Suppressor macrophage (primary cell): Measurements from ENCODE around the gene GNPTAB.

ENCODE experiments used
- DNase-seq, 4 experiments: peaks; one replicate each; pipeline ENCODE4 v3.0.0-alpha.2; 2020 to 2022

GNPTAB gene

DNA sequence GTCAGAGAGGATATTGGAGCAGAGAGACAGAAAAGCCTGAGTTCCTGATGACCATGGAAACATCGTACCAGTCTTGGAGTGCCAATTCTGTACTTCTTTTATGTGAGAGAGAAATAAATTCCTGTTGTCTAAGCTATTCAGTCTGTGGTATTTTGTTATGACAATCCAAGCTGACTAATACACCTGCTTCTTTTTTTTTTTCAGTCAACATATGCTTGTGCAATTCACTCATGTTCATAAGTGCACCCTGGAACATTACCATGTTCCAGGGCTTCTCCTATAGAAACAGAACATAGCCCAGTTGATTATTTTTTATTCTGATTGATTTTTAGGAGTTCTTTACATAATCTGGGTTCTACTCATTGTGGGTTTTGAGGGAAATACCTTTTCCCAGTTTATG lies 135.1 kb downstream of the GNPTAB start:
- DNase-seq: peak in 1 of 4 experiments; percentile 8
